ENCODE data around the gene SMYD5.
"Not testable (repeated sequence)": the region's sequence is repeated elsewhere in the genome, so short reads cannot be mapped to it uniquely, and the experiment has no call there.

Gene SMYD5

GRCh38 chr2:73262108-73262651 lies 48.1 kb downstream of the SMYD5 start:
- DNase-seq: no peak

GRCh38 chr2:73262691-73263429 lies 48.8 kb downstream of the SMYD5 start:
- not testable (repeated sequence) for DNase-seq

GRCh38 chr2:73263540-73264331 lies 49.7 kb downstream of the SMYD5 start:
- no peak for DNase-seq

DNA sequence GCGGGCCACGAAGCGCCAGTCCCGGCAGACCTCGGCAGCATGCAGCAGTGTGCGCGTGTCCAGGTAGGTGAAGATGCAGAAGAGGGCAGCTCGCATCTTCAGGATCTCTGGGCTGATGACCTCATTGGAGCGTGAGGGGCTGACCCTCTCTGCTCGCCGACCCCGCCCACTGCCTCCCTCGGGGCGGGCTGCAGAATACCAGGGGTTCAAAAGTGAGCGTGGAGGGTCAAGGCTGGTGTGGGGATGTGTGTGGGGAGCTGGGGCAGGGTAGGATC lies 50.2 kb downstream of the SMYD5 start:
- no peak for DNase-seq

GRCh38 chr2:73264783-73265182 lies 50.7 kb downstream of the SMYD5 start:
- no peak for DNase-seq

DNA sequence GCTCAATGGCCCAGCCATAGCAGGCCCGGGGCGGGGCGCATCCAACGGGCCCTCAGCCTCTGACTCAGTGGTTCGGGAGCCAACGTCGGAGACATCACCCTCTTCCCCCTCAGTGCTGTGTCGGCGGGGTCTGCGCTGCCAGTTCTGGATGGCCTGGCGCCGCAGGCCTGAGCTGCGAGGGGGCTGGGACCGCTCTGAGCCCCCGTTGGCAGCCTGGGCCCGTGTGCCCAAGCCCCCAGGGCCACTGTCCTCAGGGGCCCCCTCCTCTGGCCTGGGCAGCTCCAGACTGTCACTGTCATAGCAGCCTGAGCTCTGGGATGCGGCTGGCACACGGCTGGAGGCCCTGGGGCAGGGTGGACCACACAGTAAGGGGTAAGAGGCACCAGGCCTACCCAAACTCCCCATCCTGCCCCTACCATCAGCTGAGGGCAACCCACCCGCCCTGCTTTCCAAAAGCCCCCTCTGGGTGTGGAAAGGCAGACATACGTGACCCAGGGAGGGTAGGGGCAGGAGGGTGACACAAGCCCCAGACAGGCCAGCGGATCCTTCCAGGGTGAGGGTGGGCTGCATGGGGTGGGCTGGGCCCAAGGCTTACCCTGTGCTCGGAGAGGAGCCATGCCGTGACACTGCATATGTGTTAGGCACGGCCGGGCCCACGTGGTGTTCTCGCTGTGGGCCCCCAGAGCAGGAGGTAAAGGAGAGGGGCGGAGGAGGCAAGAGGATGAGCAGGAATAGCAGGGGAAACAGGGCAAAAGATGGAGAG lies 51.4 kb downstream of the SMYD5 start:
- DNase-seq: no peak

DNA sequence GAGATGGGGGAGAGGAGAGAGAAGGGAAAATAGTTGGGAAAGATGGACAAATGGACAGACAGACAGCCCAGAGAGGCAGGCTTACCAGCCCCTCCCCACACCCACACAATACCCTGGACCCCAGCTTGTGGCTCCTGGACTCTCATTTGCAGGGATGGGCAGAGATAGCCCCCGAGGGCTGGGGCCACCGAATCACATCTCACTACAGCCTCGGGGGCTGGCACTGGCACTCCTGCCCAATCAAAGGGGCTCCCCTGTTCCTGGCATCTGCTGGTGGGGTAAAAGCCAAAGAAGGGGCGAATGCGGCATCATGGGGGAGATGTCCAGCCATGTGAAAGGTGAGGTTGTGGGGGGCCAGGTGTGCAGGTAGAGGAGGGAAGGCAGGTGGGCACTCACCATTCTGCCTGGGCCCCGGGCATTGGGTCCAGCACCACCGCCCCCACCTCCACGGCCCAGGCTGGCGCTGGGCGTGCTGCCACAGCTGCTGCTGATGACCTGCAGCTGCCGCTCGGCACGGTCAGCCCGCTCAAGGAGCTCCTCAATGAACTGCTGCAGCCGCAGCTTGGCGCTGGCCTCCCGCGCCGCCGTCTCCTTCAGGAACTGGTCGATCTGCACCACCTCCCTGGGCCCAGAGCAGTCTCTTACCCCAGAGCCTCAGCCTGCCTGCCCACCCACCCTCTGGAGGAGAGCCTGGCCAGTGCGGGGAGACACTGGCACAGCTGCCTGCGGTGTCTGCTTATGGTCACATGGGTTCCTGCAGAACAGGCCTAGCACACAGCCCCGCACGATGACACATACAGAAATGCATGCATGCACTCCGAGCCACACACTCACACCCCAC lies 52.2 kb downstream of the SMYD5 start:
- no peak for DNase-seq

DNA sequence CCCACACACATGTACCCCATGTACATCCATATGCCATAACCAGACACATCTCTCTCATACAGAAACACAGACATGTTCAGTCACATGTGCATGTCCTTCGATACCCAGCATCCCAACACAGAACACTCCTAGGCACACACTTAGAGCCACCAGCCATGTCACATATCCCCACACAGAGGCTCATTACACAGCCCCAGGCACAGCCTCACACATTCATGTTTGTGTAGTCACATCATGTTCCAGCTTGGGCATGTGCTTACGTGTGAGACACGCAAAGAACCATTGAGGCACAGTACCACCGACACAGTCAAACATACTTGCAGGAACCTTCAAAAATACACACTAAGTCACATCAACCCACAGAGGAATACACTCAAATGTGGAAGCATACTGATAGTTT lies 53.0 kb downstream of the SMYD5 start:
- no peak for DNase-seq

GRCh38 chr2:73268366-73268829 lies 54.4 kb downstream of the SMYD5 start:
- no peak for DNase-seq

DNA sequence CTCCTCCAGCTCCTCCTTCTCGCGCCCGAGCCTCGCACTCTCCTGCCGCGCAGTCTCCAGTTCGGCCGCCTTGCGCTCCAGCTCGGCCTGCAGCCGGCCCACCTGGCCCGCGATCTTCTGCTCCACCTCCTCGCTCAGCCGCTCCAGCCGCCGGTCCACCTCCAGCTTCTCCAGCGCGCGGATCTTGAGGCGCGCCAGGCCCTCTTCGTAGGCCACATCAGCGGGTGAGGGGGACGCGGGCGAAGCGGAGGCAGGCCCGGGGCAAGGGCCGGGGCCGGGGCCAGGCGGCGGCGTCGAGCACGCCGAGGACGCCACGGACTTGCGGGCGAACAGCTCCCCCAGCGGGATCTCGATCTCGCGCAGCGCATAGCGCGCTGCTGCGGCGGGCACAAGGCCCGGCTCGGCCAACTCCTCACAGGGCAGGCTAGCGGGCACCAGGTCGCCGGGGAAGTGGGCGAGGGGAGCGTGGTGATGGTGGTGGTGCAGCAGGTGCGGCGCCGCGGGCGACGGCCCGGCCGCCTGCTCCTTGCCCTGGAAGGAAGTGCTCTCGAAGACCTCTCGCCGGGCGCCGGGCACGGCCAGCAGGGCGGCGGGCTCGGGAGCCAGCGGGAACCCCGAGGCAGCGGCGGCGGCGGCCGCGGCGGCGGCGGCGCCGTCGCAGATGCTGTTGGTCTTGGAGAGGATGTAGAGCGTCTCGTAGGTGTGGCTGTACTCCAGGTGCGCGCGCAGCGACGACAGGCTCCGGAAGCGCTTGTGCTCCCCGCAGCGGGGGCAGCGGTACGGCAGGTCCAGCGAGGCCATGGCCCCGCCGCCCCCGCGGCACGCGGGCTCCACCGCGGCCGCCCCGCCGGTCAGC lies 55.0 kb downstream of the SMYD5 start:
- DNase-seq: peak; percentile 68

GRCh38 chr2:73269686-73270465 lies 55.8 kb downstream of the SMYD5 start:
- no peak for DNase-seq

DNA sequence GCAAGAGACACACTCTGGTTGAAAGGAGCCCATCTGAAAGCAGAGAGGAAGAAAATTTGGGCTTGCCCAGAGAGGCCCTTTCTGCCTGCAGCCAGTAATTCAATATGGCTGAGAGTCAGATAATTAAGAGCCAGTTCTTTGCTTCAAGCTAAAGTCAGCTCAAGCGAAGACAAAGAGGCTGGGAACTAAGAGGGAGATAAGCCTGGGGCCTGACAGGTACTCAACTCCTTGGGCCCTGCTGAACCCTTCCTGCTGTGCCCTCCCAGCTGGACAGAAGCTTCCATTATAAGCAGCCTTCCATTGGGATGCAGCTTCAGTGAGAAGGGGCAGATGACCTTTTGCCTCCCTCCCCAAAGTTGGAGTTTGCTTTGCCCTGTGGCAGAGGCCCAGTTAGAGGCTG lies 58.2 kb downstream of the SMYD5 start:
- no peak for DNase-seq

Data from NCI-H2081 treated with DMSO at 0.1 percent for 48 hours (cell line).